K562 (cell line): ENCODE results near the gene CYSLTR1. TPM values are rescaled to one million over a fixed set of nuclear protein-coding genes. Genes with fewer than 3 reads are reported as not detected.

Experiments
- CBX8 ChIP-seq: fragments of 200-600 bp; sonication (generic); IDR thresholded peaks from 2 replicates; pipeline ENCODE4 v1.6.1; 2012; ENCODE audit warnings: borderline replicate concordance, mixed run types, low read depth, mild to moderate bottlenecking, moderate library complexity, mixed read lengths, low read length, control low read depth, inconsistent platforms; ENCODE audit not compliant: poor library complexity, severe bottlenecking; ENCODE audit errors: extremely low read depth
- EP400 ChIP-seq: fragments of 450-650 bp; IDR thresholded peaks from 2 replicates; pipeline ENCODE4 v1.6.1; 2017; ENCODE audit warnings: antibody characterized with exemption, mild to moderate bottlenecking, moderate library complexity
- HNRNPK ChIP-seq: fragments of 200-400 bp; formaldehyde crosslinking; IDR thresholded peaks from one replicate; pipeline ENCODE4 v1.6.1; 2018; ENCODE audit warnings: mild to moderate bottlenecking, low read depth, low read length; ENCODE audit not compliant: poor library complexity, severe bottlenecking
- HNRNPUL1 ChIP-seq: fragments of 200-400 bp; formaldehyde crosslinking; IDR thresholded peaks from 2 replicates; pipeline ENCODE4 v1.6.1; 2017; ENCODE audit warnings: low read length
- NEUROD1 ChIP-seq: fragments of 150-350 bp; IDR thresholded peaks from 2 replicates; pipeline ENCODE4 v1.6.1; 2014; ENCODE audit warnings: borderline replicate concordance, low read length, low read depth; ENCODE audit not compliant: partially characterized antibody
- RBM17 ChIP-seq: fragments of 200-400 bp; formaldehyde crosslinking; IDR thresholded peaks from 2 replicates; pipeline ENCODE4 v1.6.1; 2017; ENCODE audit warnings: low read depth, mild to moderate bottlenecking, low read length, borderline replicate concordance
- SP2 ChIP-seq: IDR thresholded peaks from 2 replicates; pipeline ENCODE4 v1.6.1; 2011; ENCODE audit warnings: mild to moderate bottlenecking, low read depth, low read length, moderate library complexity; ENCODE audit not compliant: poor library complexity, severe bottlenecking; ENCODE audit errors: extremely low read depth
- polyA plus RNA-seq, 8 experiments: library from polyadenylated mRNA; depleted of rRNA in 4 of 8; stranded (reverse) in 5 of 8; unstranded in 3 of 8; fragments of >200 nt; fragmentation: Nextera tagmentation in 2 of 8; fragmentation: Illumina TruSeq in 1 of 8; extraction: Ambion mirVana in 2 of 8; extraction: Trizol in 1 of 8; gene quantifications; 2 replicates each; pipeline versions ENCODE4 v1.2.1 to v1.2.3, GENCODE V29; 2011 to 2014; ENCODE audit warnings: inconsistent platforms in 1 of 8, missing spikeins in 1 of 8
- total RNA-seq, 7 experiments: library from RNA; depleted of rRNA in 6 of 7; stranded (reverse); fragments of >200 nt in 6 of 7; fragmentation: Illumina TruSeq in 2 of 7; extraction: Trizol in 2 of 7; gene quantifications; 2 replicates each; pipeline versions ENCODE4 v1.2.1 to v1.2.3, GENCODE V29; 2011 to 2021; ENCODE audit warnings: low replicate concordance in 1 of 7
- TF ChIP-seq, protein P1 (sequence below): sonication (generic); formaldehyde crosslinking; IDR thresholded peaks from 2 replicates; pipeline ENCODE4 v1.8.0; 2023; ENCODE audit warnings: missing genetic modification reagents, mild to moderate bottlenecking, borderline replicate concordance
- TF ChIP-seq, protein P2 (sequence below): fragments of 450-650 bp; IDR thresholded peaks from 2 replicates; pipeline ENCODE4 v1.6.1; 2014; ENCODE audit warnings: low read depth, mild to moderate bottlenecking, moderate library complexity, borderline replicate concordance

CYSLTR1 gene
- total and polyA plus RNA-seq, 9 of the 15 experiments (the other 6 are each of a cell fraction or from before 2014, with no cell fraction given): 0.04 to 0.07 TPM; not detected in 7

- TF ChIP-seq, protein P1, sequence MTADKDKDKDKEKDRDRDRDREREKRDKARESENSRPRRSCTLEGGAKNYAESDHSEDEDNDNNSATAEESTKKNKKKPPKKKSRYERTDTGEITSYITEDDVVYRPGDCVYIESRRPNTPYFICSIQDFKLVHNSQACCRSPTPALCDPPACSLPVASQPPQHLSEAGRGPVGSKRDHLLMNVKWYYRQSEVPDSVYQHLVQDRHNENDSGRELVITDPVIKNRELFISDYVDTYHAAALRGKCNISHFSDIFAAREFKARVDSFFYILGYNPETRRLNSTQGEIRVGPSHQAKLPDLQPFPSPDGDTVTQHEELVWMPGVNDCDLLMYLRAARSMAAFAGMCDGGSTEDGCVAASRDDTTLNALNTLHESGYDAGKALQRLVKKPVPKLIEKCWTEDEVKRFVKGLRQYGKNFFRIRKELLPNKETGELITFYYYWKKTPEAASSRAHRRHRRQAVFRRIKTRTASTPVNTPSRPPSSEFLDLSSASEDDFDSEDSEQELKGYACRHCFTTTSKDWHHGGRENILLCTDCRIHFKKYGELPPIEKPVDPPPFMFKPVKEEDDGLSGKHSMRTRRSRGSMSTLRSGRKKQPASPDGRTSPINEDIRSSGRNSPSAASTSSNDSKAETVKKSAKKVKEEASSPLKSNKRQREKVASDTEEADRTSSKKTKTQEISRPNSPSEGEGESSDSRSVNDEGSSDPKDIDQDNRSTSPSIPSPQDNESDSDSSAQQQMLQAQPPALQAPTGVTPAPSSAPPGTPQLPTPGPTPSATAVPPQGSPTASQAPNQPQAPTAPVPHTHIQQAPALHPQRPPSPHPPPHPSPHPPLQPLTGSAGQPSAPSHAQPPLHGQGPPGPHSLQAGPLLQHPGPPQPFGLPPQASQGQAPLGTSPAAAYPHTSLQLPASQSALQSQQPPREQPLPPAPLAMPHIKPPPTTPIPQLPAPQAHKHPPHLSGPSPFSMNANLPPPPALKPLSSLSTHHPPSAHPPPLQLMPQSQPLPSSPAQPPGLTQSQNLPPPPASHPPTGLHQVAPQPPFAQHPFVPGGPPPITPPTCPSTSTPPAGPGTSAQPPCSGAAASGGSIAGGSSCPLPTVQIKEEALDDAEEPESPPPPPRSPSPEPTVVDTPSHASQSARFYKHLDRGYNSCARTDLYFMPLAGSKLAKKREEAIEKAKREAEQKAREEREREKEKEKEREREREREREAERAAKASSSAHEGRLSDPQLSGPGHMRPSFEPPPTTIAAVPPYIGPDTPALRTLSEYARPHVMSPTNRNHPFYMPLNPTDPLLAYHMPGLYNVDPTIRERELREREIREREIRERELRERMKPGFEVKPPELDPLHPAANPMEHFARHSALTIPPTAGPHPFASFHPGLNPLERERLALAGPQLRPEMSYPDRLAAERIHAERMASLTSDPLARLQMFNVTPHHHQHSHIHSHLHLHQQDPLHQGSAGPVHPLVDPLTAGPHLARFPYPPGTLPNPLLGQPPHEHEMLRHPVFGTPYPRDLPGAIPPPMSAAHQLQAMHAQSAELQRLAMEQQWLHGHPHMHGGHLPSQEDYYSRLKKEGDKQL (CRISPR knock-in tag): no peak
- no peak for TF ChIP-seq NEUROD1
- no peak for TF ChIP-seq RBM17
- TF ChIP-seq SP2: no peak
- TF ChIP-seq HNRNPK: no peak
- no peak for TF ChIP-seq CBX8
- TF ChIP-seq HNRNPUL1: no peak
- no peak for TF ChIP-seq EP400
- TF ChIP-seq, protein P2, sequence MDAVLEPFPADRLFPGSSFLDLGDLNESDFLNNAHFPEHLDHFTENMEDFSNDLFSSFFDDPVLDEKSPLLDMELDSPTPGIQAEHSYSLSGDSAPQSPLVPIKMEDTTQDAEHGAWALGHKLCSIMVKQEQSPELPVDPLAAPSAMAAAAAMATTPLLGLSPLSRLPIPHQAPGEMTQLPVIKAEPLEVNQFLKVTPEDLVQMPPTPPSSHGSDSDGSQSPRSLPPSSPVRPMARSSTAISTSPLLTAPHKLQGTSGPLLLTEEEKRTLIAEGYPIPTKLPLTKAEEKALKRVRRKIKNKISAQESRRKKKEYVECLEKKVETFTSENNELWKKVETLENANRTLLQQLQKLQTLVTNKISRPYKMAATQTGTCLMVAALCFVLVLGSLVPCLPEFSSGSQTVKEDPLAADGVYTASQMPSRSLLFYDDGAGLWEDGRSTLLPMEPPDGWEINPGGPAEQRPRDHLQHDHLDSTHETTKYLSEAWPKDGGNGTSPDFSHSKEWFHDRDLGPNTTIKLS: no peak
These were observed 4.5 kb downstream of the CYSLTR1 start (continued) for GRCh38 chrX:78322863-78323262.
